ENCODE measurements around the gene DIAPH2. TPM values are rescaled to one million over a fixed set of nuclear protein-coding genes. Genes with fewer than 3 reads are reported as not detected.

Gene DIAPH2
- total RNA-seq, 2 experiments from 2014 or later, result 13.7 to 13.9 TPM

GRCh38 chrX:97238632-97239031 is 554.0 kb downstream of the DIAPH2 start:
- POLR2A ChIA-PET, result no interaction called here
- Mint-ChIP-seq H3K27ac (no peak overlapping the region), H3K4me1 (no peaks in the 10 kb centered on the region), H3K4me3 (no peak overlapping the region), H3K27me3 (no peaks in the 10 kb centered on the region), H3K36me3 (no peaks in the 10 kb centered on the region), H3K9me3 (no peaks in the 10 kb centered on the region)
- ATAC-seq (ENCODE audit: low read depth) (no peak), DNase-seq (no peak)

GRCh38 chrX:97252111-97252510 is 567.5 kb downstream of the DIAPH2 start:
- Mint-ChIP-seq H3K4me3 (no peak overlapping the region), H3K4me1 (no peaks in the 10 kb centered on the region), H3K9me3 (no peaks in the 10 kb centered on the region), H3K36me3 (peaks cover 2% of the 10 kb centered on the region), H3K27me3 (no peaks in the 10 kb centered on the region), H3K27ac (no peak overlapping the region)
- POLR2A ChIA-PET, result no interaction called here
- ATAC-seq (ENCODE audit: low read depth) (no peak), DNase-seq (no peak)

- Mint-ChIP-seq H3K27me3 (no peaks in the 10 kb centered on the region), H3K9me3 (no peaks in the 10 kb centered on the region), H3K4me1 (no peaks in the 10 kb centered on the region), H3K27ac (no peak overlapping the region), H3K36me3 (peaks cover 2% of the 10 kb centered on the region), H3K4me3 (no peak overlapping the region)
- POLR2A ChIA-PET, result no interaction called here
- no peak for DNase-seq
- ATAC-seq (ENCODE audit: low read depth), result no peak
These were observed 576.0 kb downstream of the DIAPH2 start for GRCh38 chrX:97260679-97261078.

- POLR2A ChIA-PET, result no interaction called here
- DNase-seq, result no peak
These were observed 581.9 kb downstream of the DIAPH2 start for GRCh38 chrX:97266406-97267121.

GRCh38 chrX:97267396-97268181 is 582.9 kb downstream of the DIAPH2 start:
- DNase-seq (no peak), ATAC-seq (ENCODE audit: low read depth) (no peak)
- no peaks in the 10 kb centered on the region for H3K4me1 Mint-ChIP-seq
- no peaks in the 10 kb centered on the region for H3K27me3 Mint-ChIP-seq
- H3K4me3 Mint-ChIP-seq, result no peak overlapping the region
- H3K27ac Mint-ChIP-seq, result no peak overlapping the region
- no peaks in the 10 kb centered on the region for H3K9me3 Mint-ChIP-seq
- no peaks in the 10 kb centered on the region for H3K36me3 Mint-ChIP-seq
- POLR2A ChIA-PET, result no interaction called here

More at GRCh38 chrX:97266406-97267121, 581.9 kb downstream of the DIAPH2 start:
- Mint-ChIP-seq H3K27me3 (no peaks in the 10 kb centered on the region), H3K9me3 (no peaks in the 10 kb centered on the region), H3K36me3 (no peaks in the 10 kb centered on the region), H3K27ac (no peak overlapping the region), H3K4me3 (no peak overlapping the region), H3K4me1 (no peaks in the 10 kb centered on the region)
- ATAC-seq (ENCODE audit: low read depth), result no peak

- ATAC-seq (ENCODE audit: low read depth) (no peak), DNase-seq (no peak)
- no peak overlapping the region for H3K27ac Mint-ChIP-seq
- no peaks in the 10 kb centered on the region for H3K4me1 Mint-ChIP-seq
- no peaks in the 10 kb centered on the region for H3K27me3 Mint-ChIP-seq
- POLR2A ChIA-PET, result no interaction called here
- H3K36me3 Mint-ChIP-seq, result no peaks in the 10 kb centered on the region
- H3K4me3 Mint-ChIP-seq, result no peak overlapping the region
- H3K9me3 Mint-ChIP-seq, result no peaks in the 10 kb centered on the region
These were observed 583.6 kb downstream of the DIAPH2 start for GRCh38 chrX:97268182-97268680.

- Mint-ChIP-seq H3K27me3 (no peaks in the 10 kb centered on the region), H3K4me3 (no peak overlapping the region), H3K36me3 (no peaks in the 10 kb centered on the region), H3K9me3 (no peaks in the 10 kb centered on the region), H3K27ac (no peak overlapping the region), H3K4me1 (no peaks in the 10 kb centered on the region)
- ATAC-seq (ENCODE audit: low read depth), result no peak
- DNase-seq, result no peak
- POLR2A ChIA-PET, result no interaction called here
These were observed 599.9 kb downstream of the DIAPH2 start for GRCh38 chrX:97284531-97284930.

GRCh38 chrX:97290199-97290598 is 605.6 kb downstream of the DIAPH2 start:
- H3K27ac Mint-ChIP-seq, result no peak overlapping the region
- no peaks in the 10 kb centered on the region for H3K9me3 Mint-ChIP-seq
- H3K4me1 Mint-ChIP-seq, result no peaks in the 10 kb centered on the region
- POLR2A ChIA-PET, result no interaction called here
- ATAC-seq (ENCODE audit: low read depth) (no peak), DNase-seq (no peak)
- no peak overlapping the region for H3K4me3 Mint-ChIP-seq
- H3K27me3 Mint-ChIP-seq, result no peaks in the 10 kb centered on the region
- no peaks in the 10 kb centered on the region for H3K36me3 Mint-ChIP-seq

- no peaks in the 10 kb centered on the region for H3K27me3 Mint-ChIP-seq
- H3K27ac Mint-ChIP-seq, result no peak overlapping the region
- H3K9me3 Mint-ChIP-seq, result no peaks in the 10 kb centered on the region
- ATAC-seq (ENCODE audit: low read depth), result no peak
- POLR2A ChIA-PET, result no interaction called here
- H3K4me1 Mint-ChIP-seq, result no peaks in the 10 kb centered on the region
- no peaks in the 10 kb centered on the region for H3K36me3 Mint-ChIP-seq
- H3K4me3 Mint-ChIP-seq, result no peak overlapping the region
- no peak for DNase-seq
These were observed 609.4 kb downstream of the DIAPH2 start for GRCh38 chrX:97294041-97294440.

- POLR2A ChIA-PET, result no interaction called here
- Mint-ChIP-seq H3K9me3 (no peaks in the 10 kb centered on the region), H3K4me1 (no peaks in the 10 kb centered on the region), H3K4me3 (no peak overlapping the region), H3K27me3 (no peaks in the 10 kb centered on the region), H3K27ac (no peak overlapping the region), H3K36me3 (no peaks in the 10 kb centered on the region)
- DNase-seq (no peak), ATAC-seq (ENCODE audit: low read depth) (no peak)
These were observed 611.3 kb downstream of the DIAPH2 start for GRCh38 chrX:97295954-97296353.

- ATAC-seq (ENCODE audit: low read depth), result no peak
- no peak overlapping the region for H3K27ac Mint-ChIP-seq
- H3K4me3 Mint-ChIP-seq, result no peak overlapping the region
- H3K36me3 Mint-ChIP-seq, result peaks cover 2% of the 10 kb centered on the region
- no peak for DNase-seq
- peaks cover 3% of the 10 kb centered on the region for H3K9me3 Mint-ChIP-seq
- H3K4me1 Mint-ChIP-seq, result no peaks in the 10 kb centered on the region
- POLR2A ChIA-PET, result no interaction called here
- no peaks in the 10 kb centered on the region for H3K27me3 Mint-ChIP-seq
These were observed 622.3 kb downstream of the DIAPH2 start for GRCh38 chrX:97306771-97307470.

- Mint-ChIP-seq H3K36me3 (peaks cover 2% of the 10 kb centered on the region), H3K9me3 (peaks cover 3% of the 10 kb centered on the region), H3K4me3 (no peak overlapping the region), H3K4me1 (no peaks in the 10 kb centered on the region), H3K27me3 (no peaks in the 10 kb centered on the region), H3K27ac (no peak overlapping the region)
- ATAC-seq (ENCODE audit: low read depth), result no peak
- POLR2A ChIA-PET, result no interaction called here
- no peak for DNase-seq
These were observed 623.5 kb downstream of the DIAPH2 start for GRCh38 chrX:97308171-97308570.

GRCh38 chrX:97309487-97310116 is 625.0 kb downstream of the DIAPH2 start:
- no peak for ATAC-seq (ENCODE audit: low read depth)
- Mint-ChIP-seq H3K4me3 (no peak overlapping the region), H3K27me3 (no peaks in the 10 kb centered on the region), H3K9me3 (peaks cover 3% of the 10 kb centered on the region), H3K4me1 (no peaks in the 10 kb centered on the region), H3K27ac (no peak overlapping the region), H3K36me3 (no peaks in the 10 kb centered on the region)
- no peak for DNase-seq
- POLR2A ChIA-PET, result no interaction called here

Data from activated naive CD8-positive, alpha-beta T cell treated with anti-CD3 and anti-CD28 coated beads, Interleukin-2, amount 10 ng/mL, durations not matched to agents 7 days and 5 days (primary cell).